OCI-LY7 (cell line): ENCODE results near the gene OTOF. TPM values are rescaled to one million over a fixed set of nuclear protein-coding genes. Genes with fewer than 3 reads are reported as not detected.

ENCODE experiments used
- BruUV-seq: library from RNA; stranded (reverse); fragments of 400-500 nt; replicated peaks from 2 replicates; lab custom pipeline; 2021; lab: Mats Ljungman, UMichigan
- CTCF ChIA-PET: fragments of 300-600 bp; sonication (Branson Sonifier 250); formaldehyde crosslinking; loops from one replicate; lab custom pipeline; 2022; ENCODE audit warnings: antibody characterized with exemption; ENCODE audit not compliant: unreplicated experiment; lab: Charles Lee
- POLR2A ChIA-PET: fragments of 300-600 bp; sonication (Branson Sonifier 250); formaldehyde crosslinking; loops from one replicate; lab custom pipeline; 2022; ENCODE audit warnings: antibody characterized with exemption; lab: Charles Lee
- DNase-seq: peaks from one replicate; pipeline ENCODE4 v3.0.0-alpha.2; 2015; ENCODE audit warnings: low spot score
- H2AFZ ChIP-seq: fragments of 200-600 bp; sonication (generic), shearing (Covaris generic); 2 replicates; pipeline ENCODE4 v1.6.1; 2014; ENCODE audit warnings: mild to moderate bottlenecking, antibody characterized with exemption, low read length, moderate library complexity
- H3K27ac ChIP-seq: fragments of 200-600 bp; sonication (generic); 2 replicates; pipeline ENCODE4 v1.5.1; 2014; ENCODE audit warnings: mixed run types, low read depth, mild to moderate bottlenecking, moderate library complexity, low read length, inconsistent platforms; ENCODE audit not compliant: poor library complexity, severe bottlenecking
- H3K36me3 ChIP-seq: fragments of 200-600 bp; sonication (generic); 2 replicates; pipeline ENCODE4 v1.6.1; 2014; ENCODE audit warnings: mild to moderate bottlenecking, antibody characterized with exemption, low read length, moderate library complexity, mixed read lengths; ENCODE audit not compliant: insufficient read depth
- H3K4me1 ChIP-seq: fragments of 200-600 bp; sonication (generic); 2 replicates; pipeline ENCODE4 v1.5.1; 2014; ENCODE audit warnings: mild to moderate bottlenecking, low read length; ENCODE audit not compliant: insufficient read depth, poor library complexity, severe bottlenecking
- H3K4me2 ChIP-seq: fragments of 200-600 bp; sonication (generic); 2 replicates; pipeline ENCODE4 v1.6.1; 2014; ENCODE audit warnings: mild to moderate bottlenecking, low read length
- H3K4me3 ChIP-seq: fragments of 200-600 bp; sonication (generic); 2 replicates; pipeline ENCODE4 v1.5.1; 2014; ENCODE audit warnings: mild to moderate bottlenecking, low read depth, low read length; ENCODE audit not compliant: poor library complexity, severe bottlenecking
- H3K79me2 ChIP-seq: fragments of 200-600 bp; sonication (generic); 2 replicates; pipeline ENCODE4 v1.6.1; 2016; ENCODE audit warnings: low read depth, mild to moderate bottlenecking, low read length, moderate library complexity, mixed read lengths; ENCODE audit not compliant: insufficient read depth
- H3K9me2 ChIP-seq: fragments of 200-600 bp; sonication (generic); 2 replicates; pipeline ENCODE4 v1.6.1; 2016; ENCODE audit warnings: mild to moderate bottlenecking, low read length, mixed read lengths; ENCODE audit not compliant: insufficient read depth
- H3K9me3 ChIP-seq: fragments of 200-600 bp; sonication (generic); 2 replicates; pipeline ENCODE4 v1.6.1; 2014; ENCODE audit warnings: mild to moderate bottlenecking, mixed run types, low read length, mixed read lengths
- H4K20me1 ChIP-seq: fragments of 200-600 bp; sonication (generic); 2 replicates; pipeline ENCODE4 v1.6.1; 2014; ENCODE audit warnings: mild to moderate bottlenecking, antibody characterized with exemption, low read length, moderate library complexity, mixed read lengths; ENCODE audit not compliant: insufficient read depth
- EZH2phosphoT487 ChIP-seq: fragments of 200-600 bp; sonication (generic); IDR thresholded peaks from 2 replicates; pipeline ENCODE4 v1.6.1; 2018; ENCODE audit warnings: low read depth, borderline replicate concordance, mild to moderate bottlenecking, mixed run types, antibody characterized with exemption, low read length, moderate library complexity, mixed read lengths
- intact Hi-C: fragments of 100-400 bp; cut with micrococcal nuclease; formaldehyde crosslinking; loops from one replicate; pipeline ENCODE4 v1.10.0; 2022; ENCODE audit not compliant: unreplicated experiment
- total RNA-seq, 2 experiments: library from RNA; depleted of rRNA in 1 of 2; stranded (reverse); fragments of >200 nt in 1 of 2; shearing (Covaris generic) in 1 of 2; gene quantifications; 2 replicates each; pipeline ENCODE4 v1.2.3, GENCODE V29; 2014 to 2022
- TF ChIP-seq, protein P1 (sequence below): fragments of 200-600 bp; sonication (generic); conservative IDR thresholded peaks from 2 replicates; pipeline ENCODE4 v1.5.1; 2014; ENCODE audit warnings: mild to moderate bottlenecking, antibody characterized with exemption, low read length, moderate library complexity, mixed read lengths

The OTOF gene
- total RNA-seq, 2 experiments from 2014 or later, result not detected

- no peaks in the 10 kb centered on the region for H3K9me2 ChIP-seq
- H4K20me1 ChIP-seq, result no peaks in the 10 kb centered on the region
- H3K79me2 ChIP-seq, result no peaks in the 10 kb centered on the region
- H3K4me1 ChIP-seq, result no peaks in the 10 kb centered on the region
- intact Hi-C loops, result no loop called here
- CTCF ChIA-PET, result no interaction called here
- DNase-seq, result no peak
- H3K9me3 ChIP-seq, result no peaks in the 10 kb centered on the region
- no peak overlapping the region for H3K27ac ChIP-seq
- TF ChIP-seq, protein P1, sequence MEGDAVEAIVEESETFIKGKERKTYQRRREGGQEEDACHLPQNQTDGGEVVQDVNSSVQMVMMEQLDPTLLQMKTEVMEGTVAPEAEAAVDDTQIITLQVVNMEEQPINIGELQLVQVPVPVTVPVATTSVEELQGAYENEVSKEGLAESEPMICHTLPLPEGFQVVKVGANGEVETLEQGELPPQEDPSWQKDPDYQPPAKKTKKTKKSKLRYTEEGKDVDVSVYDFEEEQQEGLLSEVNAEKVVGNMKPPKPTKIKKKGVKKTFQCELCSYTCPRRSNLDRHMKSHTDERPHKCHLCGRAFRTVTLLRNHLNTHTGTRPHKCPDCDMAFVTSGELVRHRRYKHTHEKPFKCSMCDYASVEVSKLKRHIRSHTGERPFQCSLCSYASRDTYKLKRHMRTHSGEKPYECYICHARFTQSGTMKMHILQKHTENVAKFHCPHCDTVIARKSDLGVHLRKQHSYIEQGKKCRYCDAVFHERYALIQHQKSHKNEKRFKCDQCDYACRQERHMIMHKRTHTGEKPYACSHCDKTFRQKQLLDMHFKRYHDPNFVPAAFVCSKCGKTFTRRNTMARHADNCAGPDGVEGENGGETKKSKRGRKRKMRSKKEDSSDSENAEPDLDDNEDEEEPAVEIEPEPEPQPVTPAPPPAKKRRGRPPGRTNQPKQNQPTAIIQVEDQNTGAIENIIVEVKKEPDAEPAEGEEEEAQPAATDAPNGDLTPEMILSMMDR, result no peak
- BruUV-seq, result no TSS peak
- H3K4me3 ChIP-seq, result no peak overlapping the region
- H3K36me3 ChIP-seq, result no peaks in the 10 kb centered on the region
- no peak overlapping the region for H2AFZ ChIP-seq
- H3K4me2 ChIP-seq, result no peak overlapping the region
- POLR2A ChIA-PET, result no interaction called here
Measured at GRCh38 chr2:26521913-26522180, 43.9 kb upstream of the OTOF start.

- Histone ChIP-seq H3K4me1 (no peaks in the 10 kb centered on the region), H3K4me2 (no peak overlapping the region), H3K4me3 (no peak overlapping the region), H4K20me1 (no peaks in the 10 kb centered on the region), H3K36me3 (no peaks in the 10 kb centered on the region), H3K79me2 (no peaks in the 10 kb centered on the region), H3K27ac (no peak overlapping the region), H2AFZ (no peak overlapping the region), H3K9me3 (no peaks in the 10 kb centered on the region), H3K9me2 (no peaks in the 10 kb centered on the region)
- TF ChIP-seq EZH2phosphoT487, result no peak
- TF ChIP-seq, protein P1, result peak; percentile 66
- no TSS peak for BruUV-seq
- POLR2A ChIA-PET, result interaction anchor here (0.6 to 0.7 kb wide), 2 partner anchors 11 to 187 kb away, joined by 3 to 7 read pairs; no protein-coding TSS in a partner anchor
- peak; percentile 37 for DNase-seq
- CTCF ChIA-PET, result no interaction called here
- intact Hi-C loops, result no loop called here
Measured at GRCh38 chr2:26521054-26521912, 43.4 kb upstream of the OTOF start.

- H3K4me2 ChIP-seq, result no peak overlapping the region
- H3K36me3 ChIP-seq, result no peaks in the 10 kb centered on the region
- ChIA-PET POLR2A (interaction anchor here (0.5 to 0.6 kb wide), 2 partner anchors 8 to 1027 kb away, joined by 3 read pairs; no protein-coding TSS in a partner anchor), CTCF (no interaction called here)
- DNase-seq, result no peak
- no peaks in the 10 kb centered on the region for H3K4me1 ChIP-seq
- no peak overlapping the region for H3K27ac ChIP-seq
- no peak overlapping the region for H2AFZ ChIP-seq
- H3K79me2 ChIP-seq, result no peaks in the 10 kb centered on the region
- no TSS peak for BruUV-seq
- H4K20me1 ChIP-seq, result no peaks in the 10 kb centered on the region
- H3K9me2 ChIP-seq, result no peaks in the 10 kb centered on the region
- H3K4me3 ChIP-seq, result no peak overlapping the region
- H3K9me3 ChIP-seq, result no peaks in the 10 kb centered on the region
- intact Hi-C loops, result no loop called here
- TF ChIP-seq EZH2phosphoT487, result no peak
Measured at GRCh38 chr2:26520148-26520449, 42.2 kb upstream of the OTOF start.
